ENCODE measurements around the gene SRBD1. TPM values are rescaled to one million over a fixed set of nuclear protein-coding genes. Genes with fewer than 3 reads are reported as not detected.

SRBD1 gene
- total and polyA plus RNA-seq, 2 donors (not counting 1 experiment from before 2014, with no cell fraction given), result 9.6 to 18.7 TPM

DNA sequence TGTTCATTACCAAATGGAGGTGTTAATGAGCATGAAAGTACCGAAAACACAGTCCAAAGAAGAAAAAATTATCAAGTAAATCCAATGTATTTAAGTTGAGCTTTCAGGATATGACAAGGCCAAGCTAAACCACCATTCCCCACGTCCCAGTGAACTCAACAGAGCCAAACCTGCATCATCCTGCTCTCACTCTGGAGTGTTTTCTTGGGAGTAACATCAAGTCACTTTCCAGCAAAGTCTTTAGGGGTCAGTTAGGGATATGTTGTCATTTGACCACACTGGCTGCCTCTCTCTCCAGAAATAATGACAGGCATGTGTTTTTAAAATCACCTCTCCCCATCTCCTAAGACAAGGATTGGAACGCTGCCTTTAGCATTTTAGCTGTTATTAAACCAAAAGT lies 140.5 kb downstream of the SRBD1 start:
- no peak overlapping the region for H3K4me3 ChIP-seq (replicated peaks in 1 of 4; ENCODE audit: control extremely low read depth in 1 of 4, insufficient read depth in 1 of 4, low read depth in 3 of 4, low read length in 4 of 4)
- TF ChIP-seq EZH2 (IDR thresholded peaks at IDR 0.05; ENCODE audit: low read length, missing control alignments), result no peak
- TF ChIP-seq, protein P1, sequence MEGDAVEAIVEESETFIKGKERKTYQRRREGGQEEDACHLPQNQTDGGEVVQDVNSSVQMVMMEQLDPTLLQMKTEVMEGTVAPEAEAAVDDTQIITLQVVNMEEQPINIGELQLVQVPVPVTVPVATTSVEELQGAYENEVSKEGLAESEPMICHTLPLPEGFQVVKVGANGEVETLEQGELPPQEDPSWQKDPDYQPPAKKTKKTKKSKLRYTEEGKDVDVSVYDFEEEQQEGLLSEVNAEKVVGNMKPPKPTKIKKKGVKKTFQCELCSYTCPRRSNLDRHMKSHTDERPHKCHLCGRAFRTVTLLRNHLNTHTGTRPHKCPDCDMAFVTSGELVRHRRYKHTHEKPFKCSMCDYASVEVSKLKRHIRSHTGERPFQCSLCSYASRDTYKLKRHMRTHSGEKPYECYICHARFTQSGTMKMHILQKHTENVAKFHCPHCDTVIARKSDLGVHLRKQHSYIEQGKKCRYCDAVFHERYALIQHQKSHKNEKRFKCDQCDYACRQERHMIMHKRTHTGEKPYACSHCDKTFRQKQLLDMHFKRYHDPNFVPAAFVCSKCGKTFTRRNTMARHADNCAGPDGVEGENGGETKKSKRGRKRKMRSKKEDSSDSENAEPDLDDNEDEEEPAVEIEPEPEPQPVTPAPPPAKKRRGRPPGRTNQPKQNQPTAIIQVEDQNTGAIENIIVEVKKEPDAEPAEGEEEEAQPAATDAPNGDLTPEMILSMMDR (conservative IDR thresholded peaks at IDR 0.05 in 1 of 2, IDR thresholded peaks at IDR 0.05 in 1 of 2; ENCODE audit: low read depth in 1 of 2, low read length in 2 of 2), result no peak
- H3K4me2 ChIP-seq (ENCODE audit: extremely low read depth, insufficient read depth, low read length), result no peak overlapping the region
- no peaks in the 10 kb centered on the region for H3K27me3 ChIP-seq (ENCODE audit: control insufficient read depth, insufficient read depth, low read length)
- H3K9me3 ChIP-seq (ENCODE audit: control insufficient read depth, insufficient read depth, low read depth, low read length), result no peaks in the 10 kb centered on the region
- no peak overlapping the region for H3K27ac ChIP-seq (ENCODE audit: insufficient read depth, low read length)
- DNase-seq (ENCODE audit: low read depth in 2 of 2), result peak in 1 of 2 donors; percentile 34
- no peak overlapping the region for H2AFZ ChIP-seq (ENCODE audit: low read length)
- no peaks in the 10 kb centered on the region for H3K79me2 ChIP-seq (ENCODE audit: control insufficient read depth, insufficient read depth, low read length)
- no peaks in the 10 kb centered on the region for H4K20me1 ChIP-seq (ENCODE audit: control insufficient read depth, extremely low read depth, insufficient read depth, low read length)
- no peaks in the 10 kb centered on the region for H3K4me1 ChIP-seq (ENCODE audit: control insufficient read depth, extremely low read depth, insufficient read depth, low read length)
- no peaks in the 10 kb centered on the region for H3K36me3 ChIP-seq (ENCODE audit: control insufficient read depth, insufficient read depth, low read length)
- no peak overlapping the region for H3K9ac ChIP-seq (ENCODE audit: insufficient read depth, low read length)

DNA sequence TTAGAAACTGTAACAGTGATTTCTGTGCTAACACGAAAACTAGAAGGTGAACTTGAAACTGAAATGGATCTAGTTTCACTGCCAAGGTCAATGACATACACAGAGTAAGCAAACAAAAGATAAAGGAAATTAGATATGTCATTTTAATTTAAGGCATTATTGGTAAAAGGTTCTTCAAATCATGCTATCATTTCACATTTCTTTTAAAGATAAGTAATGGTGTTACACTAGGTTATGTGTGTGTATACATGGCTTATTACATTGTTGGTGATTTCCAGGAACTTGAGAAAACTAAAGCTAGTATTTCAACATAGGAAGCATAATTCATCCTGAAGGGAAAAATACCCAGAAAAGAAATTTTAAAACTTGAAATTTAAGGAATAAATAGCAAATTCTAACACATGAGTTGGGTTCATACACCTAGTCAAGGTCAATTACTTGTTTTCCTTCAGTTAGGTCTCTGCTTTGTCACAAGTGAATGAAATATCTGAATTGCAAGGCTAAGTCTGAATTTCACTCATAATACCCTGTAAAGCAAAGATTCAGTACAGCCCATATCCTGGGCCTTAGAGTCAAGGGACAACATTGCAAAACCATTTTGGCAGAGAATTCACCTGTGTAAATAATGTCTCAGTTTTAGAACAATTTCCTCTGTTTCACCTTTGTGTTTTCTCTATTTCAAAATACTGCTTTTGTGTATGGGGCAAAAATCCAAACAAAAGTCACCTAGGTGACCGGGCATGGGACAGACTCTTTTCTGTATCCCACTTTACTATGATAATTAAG lies 141.6 kb downstream of the SRBD1 start:
- Histone ChIP-seq H3K27me3 (ENCODE audit: control insufficient read depth, insufficient read depth, low read length) (no peaks in the 10 kb centered on the region), H3K9me3 (ENCODE audit: control insufficient read depth, insufficient read depth, low read depth, low read length) (no peaks in the 10 kb centered on the region), H3K4me3 (replicated peaks in 1 of 4; ENCODE audit: control extremely low read depth in 1 of 4, insufficient read depth in 1 of 4, low read depth in 3 of 4, low read length in 4 of 4) (no peak overlapping the region), H3K27ac (ENCODE audit: insufficient read depth, low read length) (no peak overlapping the region), H3K9ac (ENCODE audit: insufficient read depth, low read length) (no peak overlapping the region), H4K20me1 (ENCODE audit: control insufficient read depth, extremely low read depth, insufficient read depth, low read length) (no peaks in the 10 kb centered on the region), H3K79me2 (ENCODE audit: control insufficient read depth, insufficient read depth, low read length) (no peaks in the 10 kb centered on the region), H3K4me1 (ENCODE audit: control insufficient read depth, extremely low read depth, insufficient read depth, low read length) (no peaks in the 10 kb centered on the region), H2AFZ (ENCODE audit: low read length) (no peak overlapping the region), H3K4me2 (ENCODE audit: extremely low read depth, insufficient read depth, low read length) (no peak overlapping the region), H3K36me3 (ENCODE audit: control insufficient read depth, insufficient read depth, low read length) (no peaks in the 10 kb centered on the region)
- TF ChIP-seq EZH2 (IDR thresholded peaks at IDR 0.05; ENCODE audit: low read length, missing control alignments), result no peak
- TF ChIP-seq, protein P1 (conservative IDR thresholded peaks at IDR 0.05 in 1 of 2, IDR thresholded peaks at IDR 0.05 in 1 of 2; ENCODE audit: low read depth in 1 of 2, low read length in 2 of 2), result no peak
- peak in 1 of 2 donors; percentile 28 for DNase-seq (ENCODE audit: low read depth in 2 of 2)

DNA sequence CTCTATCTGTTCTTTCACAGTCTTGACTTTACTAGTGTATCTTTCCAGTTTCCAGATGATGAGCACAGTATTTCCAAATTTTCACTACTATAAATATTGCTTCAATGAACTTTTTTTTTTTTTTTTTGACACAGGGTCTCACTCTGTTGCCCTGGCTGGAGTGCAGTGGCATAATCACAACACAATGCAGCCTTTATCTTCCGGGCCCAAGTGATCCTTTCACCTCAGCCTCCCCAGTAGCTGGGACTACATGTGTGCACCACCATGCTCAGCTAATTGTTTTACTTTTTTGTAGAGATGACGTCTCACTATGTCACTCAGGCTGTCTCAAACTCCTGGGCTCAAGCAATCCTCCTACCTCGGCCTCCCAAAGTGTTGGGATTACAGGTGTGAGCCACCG lies 142.8 kb downstream of the SRBD1 start:
- no peak overlapping the region for H3K27ac ChIP-seq (ENCODE audit: insufficient read depth, low read length)
- TF ChIP-seq, protein P1 (conservative IDR thresholded peaks at IDR 0.05 in 1 of 2, IDR thresholded peaks at IDR 0.05 in 1 of 2; ENCODE audit: low read depth in 1 of 2, low read length in 2 of 2), result no peak
- TF ChIP-seq EZH2 (IDR thresholded peaks at IDR 0.05; ENCODE audit: low read length, missing control alignments), result no peak
- no peaks in the 10 kb centered on the region for H3K4me1 ChIP-seq (ENCODE audit: control insufficient read depth, extremely low read depth, insufficient read depth, low read length)
- no peak overlapping the region for H3K4me2 ChIP-seq (ENCODE audit: extremely low read depth, insufficient read depth, low read length)
- H4K20me1 ChIP-seq (ENCODE audit: control insufficient read depth, extremely low read depth, insufficient read depth, low read length), result no peaks in the 10 kb centered on the region
- no peaks in the 10 kb centered on the region for H3K36me3 ChIP-seq (ENCODE audit: control insufficient read depth, insufficient read depth, low read length)
- DNase-seq (ENCODE audit: low read depth in 2 of 2), result no peak
- H3K9me3 ChIP-seq (ENCODE audit: control insufficient read depth, insufficient read depth, low read depth, low read length), result no peaks in the 10 kb centered on the region
- no peaks in the 10 kb centered on the region for H3K79me2 ChIP-seq (ENCODE audit: control insufficient read depth, insufficient read depth, low read length)
- H3K9ac ChIP-seq (ENCODE audit: insufficient read depth, low read length), result no peak overlapping the region
- H2AFZ ChIP-seq (ENCODE audit: low read length), result no peak overlapping the region
- H3K4me3 ChIP-seq (replicated peaks in 1 of 4; ENCODE audit: control extremely low read depth in 1 of 4, insufficient read depth in 1 of 4, low read depth in 3 of 4, low read length in 4 of 4), result no peak overlapping the region
- no peaks in the 10 kb centered on the region for H3K27me3 ChIP-seq (ENCODE audit: control insufficient read depth, insufficient read depth, low read length)

Data from fibroblast of lung (primary cell).